Left hindlimb (tissue), 1 donor: ENCODE measurements around the gene IER5.

ENCODE experiments used
- DNase-seq: peaks from one replicate; pipeline ENCODE4 v3.0.0-alpha.2; 2018

IER5 gene

GRCh38 chr1:181099152-181100014 lies 10.9 kb downstream of the IER5 start:
- DNase-seq = no peak

- no peak for DNase-seq
Measured at GRCh38 chr1:181100015-181100905, 11.8 kb downstream of the IER5 start.

- DNase-seq = no peak
Measured at GRCh38 chr1:181100934-181101333, 12.4 kb downstream of the IER5 start.

GRCh38 chr1:181101581-181102226 lies 13.2 kb downstream of the IER5 start:
- no peak for DNase-seq

GRCh38 chr1:181102841-181103240 lies 14.3 kb downstream of the IER5 start:
- DNase-seq = no peak

- no peak for DNase-seq
Measured at GRCh38 chr1:181103399-181103798, 14.9 kb downstream of the IER5 start.

GRCh38 chr1:181104042-181104789 lies 15.7 kb downstream of the IER5 start:
- no peak for DNase-seq

- no peak for DNase-seq
Measured at GRCh38 chr1:181104790-181105133, 16.3 kb downstream of the IER5 start.

GRCh38 chr1:181105134-181106021 lies 16.9 kb downstream of the IER5 start:
- peak; percentile 95 for DNase-seq

- no peak for DNase-seq
Measured at GRCh38 chr1:181106022-181106312, 17.5 kb downstream of the IER5 start.

GRCh38 chr1:181106479-181106878 lies 18.0 kb downstream of the IER5 start:
- no peak for DNase-seq

GRCh38 chr1:181107711-181108110 lies 19.2 kb downstream of the IER5 start:
- DNase-seq = no peak

- no peak for DNase-seq
Measured at GRCh38 chr1:181108304-181108867, 19.9 kb downstream of the IER5 start.

- DNase-seq = no peak
Measured at GRCh38 chr1:181110013-181110412, 21.5 kb downstream of the IER5 start.

GRCh38 chr1:181111559-181111958 lies 23.1 kb downstream of the IER5 start:
- no peak for DNase-seq

- DNase-seq = no peak
Measured at GRCh38 chr1:181112071-181112929, 23.8 kb downstream of the IER5 start.

- no peak for DNase-seq
Measured at GRCh38 chr1:181113059-181113641, 24.6 kb downstream of the IER5 start.

GRCh38 chr1:181114574-181115367 lies 26.3 kb downstream of the IER5 start:
- no peak for DNase-seq

- DNase-seq = no peak
Measured at GRCh38 chr1:181115368-181115684, 26.8 kb downstream of the IER5 start.
